C4-2B (cell line): ENCODE results near the gene TSPAN7.

ENCODE experiments used
- CTCF ChIP-seq: fragments of 450-650 bp; conservative IDR thresholded peaks from 2 replicates; pipeline ENCODE4 v1.5.1; 2017; ENCODE audit warnings: mild to moderate bottlenecking
- ZFX ChIP-seq: fragments of 450-650 bp; IDR thresholded peaks from 2 replicates; pipeline ENCODE4 v1.6.1; 2017

- TF ChIP-seq CTCF (no peak), ZFX (no peak)
These were observed 591 bp upstream of the TSPAN7 start for GRCh38 chrX:38560776-38561125.
